Vagina (tissue), 2 donors: ENCODE results near the gene PDIK1L. TPM values are rescaled to one million over a fixed set of nuclear protein-coding genes. Genes with fewer than 3 reads are reported as not detected.
A peak's percentile ranks its signal among the peaks of the same experiment; 100 is the strongest.

Experiments used
- DNase-seq, 2 donors: peaks; one replicate each; pipeline ENCODE4 v3.0.0-alpha.2; 2017; ENCODE audit errors: extremely low spot score in 2 of 2
- H3K27ac ChIP-seq: fragments of 200-600 bp; sonication (generic); one replicate; pipeline ENCODE4 v1.5.1; 2019
- H3K27me3 ChIP-seq: fragments of 200-600 bp; sonication (generic); one replicate; pipeline ENCODE4 v1.5.1; 2019
- H3K36me3 ChIP-seq, 2 donors: fragments of 200-600 bp; sonication (generic); one replicate each; pipeline ENCODE4 v1.5.1; 2017 to 2019
- H3K4me1 ChIP-seq: fragments of 200-600 bp; sonication (generic); one replicate; pipeline ENCODE4 v1.5.1; 2019
- H3K4me3 ChIP-seq, 2 donors: fragments of 200-600 bp; sonication (generic); 1 replicate in 1 of 2; 2 replicates in 1 of 2; pipeline ENCODE4 v1.5.1; 2016 to 2019
- H3K9me3 ChIP-seq: fragments of 200-600 bp; sonication (generic); one replicate; pipeline ENCODE4 v1.5.1; 2019
- CTCF ChIP-seq, 3 experiments: fragments of 450-650 bp in 2 of 3; fragments of 200-600 bp in 1 of 3; sonication (generic) in 1 of 3; IDR thresholded peaks; one replicate each; pipeline ENCODE4 v1.5.1; 2017 to 2019; ENCODE audit warnings: antibody characterized with exemption in 3 of 3, mild to moderate bottlenecking in 2 of 3, moderate library complexity in 2 of 3
- POLR2A ChIP-seq, 2 donors: fragments of 450-650 bp; IDR thresholded peaks; one replicate each; pipeline ENCODE4 v1.6.1; 2017; ENCODE audit warnings: antibody characterized with exemption in 2 of 2, mild to moderate bottlenecking in 2 of 2, moderate library complexity in 2 of 2
- POLR2AphosphoS5 ChIP-seq, 2 donors: sonication (generic); formaldehyde crosslinking; IDR thresholded peaks; one replicate each; pipeline ENCODE4 v1.9.0; 2017; ENCODE audit warnings: antibody characterized with exemption in 2 of 2, mild to moderate bottlenecking in 2 of 2, low read depth in 1 of 2; ENCODE audit not compliant: insufficient read depth in 1 of 2
- intact Hi-C: fragments of 100-400 bp; cut with DNase I; formaldehyde crosslinking; loops from one replicate; pipeline ENCODE4 v1.15.1; 2023
- total RNA-seq: library from RNA; depleted of rRNA; stranded (reverse); fragments of >200 nt; gene quantifications from one replicate; pipeline ENCODE4 v1.2.3, GENCODE V29; 2016

The PDIK1L gene
- total RNA-seq, 1 donor from 2014 or later, result 5.6 TPM

GRCh38 chr1:26159743-26160039 lies 48.1 kb downstream of the PDIK1L start:
- H3K4me1 ChIP-seq, result peaks cover 14% of the 10 kb centered on the region
- DNase-seq, result no peak
- peaks cover 7% of the 10 kb centered on the region for H3K27me3 ChIP-seq
- peak overlapping the region; percentile 34 for H3K27ac ChIP-seq
- peak overlapping the region; percentile 19 to 41 for H3K4me3 ChIP-seq
- intact Hi-C loops, result loop anchor here (5.0 to 10.0 kb wide), 2 partner anchors 47 to 125 kb away; partner anchors contain the start of gene PDIK1L
- no peaks in the 10 kb centered on the region for H3K9me3 ChIP-seq
- no peaks in the 10 kb centered on the region for H3K36me3 ChIP-seq
- TF ChIP-seq POLR2A (IDR thresholded peaks at IDR 0.05) (no peak), POLR2AphosphoS5 (IDR thresholded peaks at IDR 0.05; ENCODE audit: insufficient read depth in 1 of 2, low read depth in 1 of 2) (no peak), CTCF (IDR thresholded peaks at IDR 0.05) (no peak)

- intact Hi-C loops, result loop anchor here (5.0 to 10.0 kb wide), 2 partner anchors 48 to 126 kb away; partner anchors contain the start of gene PDIK1L
- no peaks in the 10 kb centered on the region for H3K9me3 ChIP-seq
- no peak for TF ChIP-seq POLR2A (IDR thresholded peaks at IDR 0.05)
- no peak for TF ChIP-seq CTCF (IDR thresholded peaks at IDR 0.05)
- no peak for TF ChIP-seq POLR2AphosphoS5 (IDR thresholded peaks at IDR 0.05; ENCODE audit: insufficient read depth in 1 of 2, low read depth in 1 of 2)
- peaks cover 14% of the 10 kb centered on the region for H3K4me1 ChIP-seq
- peak overlapping the region; percentile 10 for H3K27ac ChIP-seq
- H3K36me3 ChIP-seq, result no peaks in the 10 kb centered on the region
- H3K27me3 ChIP-seq, result peaks cover 7% of the 10 kb centered on the region
- no peak for DNase-seq
- H3K4me3 ChIP-seq, result peak overlapping the region; percentile 41 to 50
Observed at GRCh38 chr1:26160527-26161414, 49.1 kb downstream of the PDIK1L start.

GRCh38 chr1:26161415-26162219 lies 50.0 kb downstream of the PDIK1L start:
- Histone ChIP-seq H3K27me3 (peaks cover 4% of the 10 kb centered on the region), H3K4me3 (peak overlapping the region; percentile 41 to 50), H3K27ac (peak overlapping the region; percentile 10), H3K9me3 (no peaks in the 10 kb centered on the region), H3K4me1 (peaks cover 14% of the 10 kb centered on the region), H3K36me3 (no peaks in the 10 kb centered on the region)
- no peak for TF ChIP-seq POLR2A (IDR thresholded peaks at IDR 0.05)
- TF ChIP-seq CTCF (IDR thresholded peaks at IDR 0.05), result no peak
- peak in 1 of 2 donors; percentile 22 for TF ChIP-seq POLR2AphosphoS5 (IDR thresholded peaks at IDR 0.05; ENCODE audit: insufficient read depth in 1 of 2, low read depth in 1 of 2)
- intact Hi-C loops, result loop anchor here (5.0 to 10.0 kb wide), 2 partner anchors 49 to 127 kb away; partner anchors contain the start of gene PDIK1L
- no peak for DNase-seq

GRCh38 chr1:26162220-26162709 lies 50.6 kb downstream of the PDIK1L start:
- Histone ChIP-seq H3K9me3 (no peaks in the 10 kb centered on the region), H3K27ac (peak overlapping the region; percentile 10), H3K4me3 (peak overlapping the region; percentile 41 to 50), H3K4me1 (peaks cover 14% of the 10 kb centered on the region), H3K36me3 (no peaks in the 10 kb centered on the region), H3K27me3 (no peaks in the 10 kb centered on the region)
- no peak for DNase-seq
- intact Hi-C loops, result loop anchor here (5.0 to 10.0 kb wide), 2 partner anchors 50 to 127 kb away; partner anchors contain the start of gene PDIK1L
- TF ChIP-seq POLR2AphosphoS5 (IDR thresholded peaks at IDR 0.05; ENCODE audit: insufficient read depth in 1 of 2, low read depth in 1 of 2) (no peak), CTCF (IDR thresholded peaks at IDR 0.05) (no peak), POLR2A (IDR thresholded peaks at IDR 0.05) (no peak)
